Stomach (tissue), 9 donors: ENCODE data around the gene ILF2. TPM values are rescaled to one million over a fixed set of nuclear protein-coding genes. Genes with fewer than 3 reads are reported as not detected.
"Not testable (repeated sequence)": the region's sequence is repeated elsewhere in the genome, so short reads cannot be mapped to it uniquely, and the experiment has no call there.

ENCODE experiments used
- DNase-seq, 2 donors: peaks; one replicate each; pipeline versions ENCODE4 v3.0.0 to v3.0.0-alpha.2; 2013 to 2019
- H3K27ac ChIP-seq, 5 donors: fragments of 200-600 bp in 4 of 5; sonication (generic) in 4 of 5; one replicate each; pipeline ENCODE4 v1.5.1; 2013 to 2019; ENCODE audit warnings: mild to moderate bottlenecking in 1 of 5, moderate library complexity in 1 of 5
- H3K27me3 ChIP-seq, 3 donors: fragments of 200-600 bp; sonication (generic); one replicate each; pipeline ENCODE4 v1.5.1; 2017 to 2019; ENCODE audit warnings: mixed run types in 1 of 3
- H3K36me3 ChIP-seq, 4 donors: fragments of 200-600 bp; sonication (generic); 1 replicate in 3 of 4; 2 replicates in 1 of 4; pipeline ENCODE4 v1.5.1; 2016 to 2019
- H3K4me1 ChIP-seq, 4 donors: fragments of 200-600 bp; sonication (generic); one replicate each; pipeline ENCODE4 v1.5.1; 2016 to 2019
- H3K4me3 ChIP-seq, 4 donors: fragments of 200-600 bp; sonication (generic) in 3 of 4; one replicate each; pipeline ENCODE4 v1.5.1; 2016 to 2019; ENCODE audit warnings: mild to moderate bottlenecking in 1 of 4
- H3K9me3 ChIP-seq, 4 donors: fragments of 200-600 bp; sonication (generic); one replicate each; pipeline ENCODE4 v1.5.1; 2016 to 2019
- CTCF ChIP-seq, 7 experiments: fragments of 450-650 bp in 4 of 7; fragments of 200-600 bp in 3 of 7; sonication (generic) in 3 of 7; IDR thresholded peaks; one replicate each; pipeline ENCODE4 v1.5.1; 2016 to 2019; ENCODE audit warnings: antibody characterized with exemption in 7 of 7, control low read depth in 2 of 7, mild to moderate bottlenecking in 1 of 7
- EP300 ChIP-seq: sonication (generic); formaldehyde crosslinking; IDR thresholded peaks from one replicate; pipeline ENCODE4 v1.6.1; 2017; ENCODE audit warnings: antibody characterized with exemption
- POLR2A ChIP-seq, 4 donors: fragments of 450-650 bp; IDR thresholded peaks; one replicate each; pipeline ENCODE4 v1.6.1; 2016; ENCODE audit warnings: antibody characterized with exemption in 4 of 4, control low read depth in 2 of 4, mild to moderate bottlenecking in 1 of 4, moderate library complexity in 1 of 4
- POLR2AphosphoS5 ChIP-seq, 3 donors: sonication (generic); formaldehyde crosslinking; IDR thresholded peaks; one replicate each; pipeline ENCODE4 v1.6.1; 2016; ENCODE audit warnings: antibody characterized with exemption in 3 of 3
- WGBS, 5 donors: extraction: QIAGEN DNeasy Blood & Tissue Kit in 3 of 5; methylation state at CpG; one replicate each; pipeline versions ENCODE4 v1.1.5 to v1.1.7; 2013 to 2018; 5-methylcytosine and 5-hydroxymethylcytosine counted together
- intact Hi-C: fragments of 100-400 bp; cut with DNase I; formaldehyde crosslinking; loops from one replicate; pipeline ENCODE4 v1.15.1; 2023; ENCODE audit warnings: low total_unique reads
- polyA plus RNA-seq, 3 donors: library from polyadenylated mRNA; stranded (reverse); fragments of 200-250 nt; gene quantifications; one replicate each; pipeline ENCODE4 v1.2.3, GENCODE V29; 2013
- total RNA-seq, 5 donors: library from RNA; depleted of rRNA; stranded (reverse); fragments of >200 nt; gene quantifications; one replicate each; pipeline versions ENCODE4 v1.1.0 to v1.2.3, GENCODE V29; 2014 to 2016
- donor health status: healthy with polysubstance abuse.
- donor health status: Bipolar disorder and iron deficiency.
- donor health status: healthy.

The ILF2 gene
- total and polyA plus RNA-seq, 8 donors: 17.1 to 138 (median 72.1) TPM

DNA sequence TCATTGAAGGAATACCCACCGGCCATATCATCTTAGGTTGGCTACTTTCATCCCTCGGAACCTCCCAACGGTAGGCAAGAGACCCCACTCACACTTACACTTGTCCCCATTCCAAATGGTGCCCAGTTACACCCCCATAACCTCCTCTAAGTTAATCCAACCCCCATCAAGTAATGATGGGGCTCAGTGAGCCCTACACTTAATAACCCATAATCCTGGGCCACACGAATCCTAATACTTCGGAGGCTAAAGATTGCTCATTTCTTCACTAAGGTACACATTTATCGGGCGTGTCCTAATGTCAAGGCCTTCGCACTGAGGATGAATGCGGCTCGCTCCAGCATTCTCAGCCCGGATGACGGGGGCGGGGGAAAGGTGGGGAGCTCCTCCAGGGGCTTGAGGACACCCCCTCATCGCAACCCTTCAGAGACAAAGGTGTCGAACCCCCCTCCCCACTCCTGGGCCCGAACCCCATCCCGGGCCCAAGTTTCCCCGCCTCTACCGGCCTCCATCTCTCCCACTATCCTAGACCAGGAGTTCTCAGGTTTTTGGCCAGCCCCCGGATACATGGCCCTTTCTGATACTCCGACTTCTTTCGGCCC is 435 bp downstream of the ILF2 start:
- H3K4me1 ChIP-seq: peaks cover 21 to 33% (median 29%) of the 10 kb centered on the region in 4 donors
- no peak for DNase-seq
- H3K9me3 ChIP-seq: no peaks in the 10 kb centered on the region
- WGBS, 5 donors: 1 to 2% (median 1%) methylated on average over 21 to 22 of the region's 22 CpGs
- H3K27ac ChIP-seq: peak overlapping the region; percentile 79 to 92 (median 91)
- intact Hi-C loops: no loop called here
- TF ChIP-seq POLR2AphosphoS5 (IDR thresholded peaks at IDR 0.05) (no peak), POLR2A (IDR thresholded peaks at IDR 0.05) (no peak), CTCF (IDR thresholded peaks at IDR 0.05) (no peak), EP300 (no peak)
- peak overlapping the region; percentile 73 to 91 (median 82) for H3K4me3 ChIP-seq
- no peaks in the 10 kb centered on the region for H3K27me3 ChIP-seq
- H3K36me3 ChIP-seq: peaks cover 36 to 43% (median 41%) of the 10 kb centered on the region in 4 donors

- H3K4me3 ChIP-seq: peak overlapping the region; percentile 73 to 91 (median 82)
- TF ChIP-seq POLR2A (IDR thresholded peaks at IDR 0.05): no peak
- TF ChIP-seq EP300: no peak
- no peak for TF ChIP-seq CTCF (IDR thresholded peaks at IDR 0.05)
- TF ChIP-seq POLR2AphosphoS5 (IDR thresholded peaks at IDR 0.05): no peak
- H3K4me1 ChIP-seq: peaks cover 21 to 33% (median 29%) of the 10 kb centered on the region in 4 donors
- no peaks in the 10 kb centered on the region for H3K27me3 ChIP-seq
- intact Hi-C loops: no loop called here
- peaks cover 43 to 50% (median 48%) of the 10 kb centered on the region in 4 donors for H3K36me3 ChIP-seq
- H3K27ac ChIP-seq: peak overlapping the region in 2 of 5 donors; percentile 91 to 92
- 79 to 83% (median 82%) methylated on average over 6 of the region's 6 CpGs for WGBS, 5 donors
- H3K9me3 ChIP-seq: no peaks in the 10 kb centered on the region
- DNase-seq: no peak
Observed at GRCh38 chr1:153669606-153670005, 1.2 kb downstream of the ILF2 start.

- not testable (repeated sequence) for DNase-seq
Observed at GRCh38 chr1:153668672-153669071, 2.1 kb downstream of the ILF2 start.

GRCh38 chr1:153667439-153667838 is 3.4 kb downstream of the ILF2 start:
- Histone ChIP-seq H3K36me3 (peaks cover 65 to 72% (median 70%) of the 10 kb centered on the region in 4 donors), H3K27me3 (no peaks in the 10 kb centered on the region), H3K27ac (no peak overlapping the region), H3K9me3 (no peaks in the 10 kb centered on the region), H3K4me1 (peaks cover 21 to 36% (median 30%) of the 10 kb centered on the region in 4 donors), H3K4me3 (no peak overlapping the region)
- DNase-seq: no peak
- TF ChIP-seq POLR2A (IDR thresholded peaks at IDR 0.05): no peak
- TF ChIP-seq POLR2AphosphoS5 (IDR thresholded peaks at IDR 0.05): no peak
- TF ChIP-seq EP300: no peak
- no peak for TF ChIP-seq CTCF (IDR thresholded peaks at IDR 0.05)
- intact Hi-C loops: no loop called here
- WGBS, 5 donors: 88 to 91% (median 89%) methylated on average over 4 of the region's 4 CpGs

More at GRCh38 chr1:153668672-153669071, 2.1 kb downstream of the ILF2 start:
- Histone ChIP-seq H3K4me1 (peaks cover 21 to 33% (median 29%) of the 10 kb centered on the region in 4 donors), H3K36me3 (peaks cover 52 to 60% (median 58%) of the 10 kb centered on the region in 4 donors), H3K4me3 (peak overlapping the region in 1 of 4 donors; percentile 91), H3K27ac (peak overlapping the region in 2 of 5 donors; percentile 0 to 10)
- H3K27me3 ChIP-seq, intact Hi-C loops, H3K9me3 ChIP-seq: not testable (repeated sequence)
- WGBS, 5 donors: 89 to 98% (median 96%) methylated on average over 8 of the region's 8 CpGs

DNA sequence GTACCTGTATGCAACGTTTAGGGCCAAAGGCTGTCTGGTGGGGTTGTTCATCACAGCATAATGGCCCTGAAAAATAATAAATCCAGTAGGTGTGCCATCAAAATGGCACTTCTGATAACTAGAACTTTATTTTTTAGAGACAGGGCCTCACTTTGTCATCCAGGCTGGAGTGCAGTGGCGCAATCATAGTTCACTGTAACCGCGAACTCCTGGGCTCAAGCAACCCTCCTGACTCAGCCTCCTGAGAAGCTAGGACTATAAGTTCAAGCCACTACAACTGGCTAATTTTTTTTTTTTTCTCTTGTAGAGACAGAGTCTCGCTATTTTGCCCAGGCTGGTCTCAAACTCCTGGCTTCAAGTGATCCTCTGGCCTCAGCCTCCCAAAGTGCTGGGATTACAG is 7.6 kb downstream of the ILF2 start:
- no peak for DNase-seq
- H3K27ac ChIP-seq: peak overlapping the region in 1 of 5 donors; percentile 7
- peaks cover 73 to 82% (median 78%) of the 10 kb centered on the region in 4 donors for H3K36me3 ChIP-seq
- H3K4me1 ChIP-seq: peaks cover 5 to 30% (median 19%) of the 10 kb centered on the region in 4 donors
- WGBS, 5 donors: 78 to 85% (median 84%) methylated on average over 5 of the region's 5 CpGs
- H3K4me3 ChIP-seq: no peak overlapping the region
- TF ChIP-seq EP300: no peak
- no peak for TF ChIP-seq POLR2AphosphoS5 (IDR thresholded peaks at IDR 0.05)
- no peak for TF ChIP-seq POLR2A (IDR thresholded peaks at IDR 0.05)
- no peak for TF ChIP-seq CTCF (IDR thresholded peaks at IDR 0.05)
- no peaks in the 10 kb centered on the region for H3K9me3 ChIP-seq
- intact Hi-C loops: no loop called here
- H3K27me3 ChIP-seq: no peaks in the 10 kb centered on the region
